GM12892 (cell line): ENCODE results near the gene ATXN7.

ENCODE experiments used
- POLR2A ChIP-seq: IDR thresholded peaks from 2 replicates; pipeline ENCODE4 v1.6.1; 2011; ENCODE audit warnings: low read depth, low read length, control low read depth
- POLR2AphosphoS5 ChIP-seq: IDR thresholded peaks from 2 replicates; pipeline ENCODE4 v1.6.1; 2011; ENCODE audit warnings: low read depth, low read length, control low read depth
- TAF1 ChIP-seq: IDR thresholded peaks from 2 replicates; pipeline ENCODE4 v1.6.1; 2011; ENCODE audit warnings: low read depth, mild to moderate bottlenecking, control low read depth, low read length, borderline replicate concordance

- TF ChIP-seq POLR2A: no peak
- no peak for TF ChIP-seq TAF1
- no peak for TF ChIP-seq POLR2AphosphoS5
Observed at GRCh38 chr3:63995086-63995485, 131.4 kb downstream of the ATXN7 start.
